Measurements from ENCODE around the gene RAMAC.
"Not testable (repeated sequence)": the region's sequence is repeated elsewhere in the genome, so short reads cannot be mapped to it uniquely, and the experiment has no call there.

The RAMAC gene

GRCh38 chr15:82985688-82986441 is at the start of gene RAMAC:
TSS of gene RAMAC (plus strand) at chr15:82986210. CDS start at chr15:82989019, 2,809 bp downstream.
- DNase-seq (ENCODE audit: low read depth in 2 of 3, low spot score in 2 of 3): peak; percentile 65 to 75 (median 66)

- DNase-seq (ENCODE audit: low read depth in 2 of 3, low spot score in 2 of 3): no peak
These were observed 48.9 kb upstream of the RAMAC start for GRCh38 chr15:82936966-82937711.

DNA sequence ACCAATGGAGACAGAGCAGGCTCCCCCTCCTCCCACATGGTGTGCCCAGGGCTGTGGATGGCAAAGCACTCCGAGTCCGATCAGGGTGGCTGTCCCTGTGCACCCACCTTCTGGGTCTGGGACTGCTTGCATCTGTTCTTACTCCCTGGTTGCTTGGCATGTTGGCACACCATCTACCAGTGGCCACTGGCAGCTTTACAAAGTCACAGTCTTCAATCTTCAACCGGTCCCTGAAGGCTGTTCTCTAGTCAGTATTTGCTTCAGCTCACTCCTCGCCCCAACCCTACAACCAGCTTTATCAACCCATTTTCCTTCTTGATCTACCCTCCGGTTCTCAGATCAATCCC is 48.3 kb upstream of the RAMAC start:
- DNase-seq (ENCODE audit: low read depth in 2 of 3, low spot score in 2 of 3): no peak

- not testable (repeated sequence) for DNase-seq (ENCODE audit: low read depth in 2 of 3, low spot score in 2 of 3)
These were observed 46.3 kb upstream of the RAMAC start for GRCh38 chr15:82939678-82940077.

GRCh38 chr15:82942691-82943090 is 43.3 kb upstream of the RAMAC start:
- no peak for DNase-seq (ENCODE audit: low read depth in 2 of 3, low spot score in 2 of 3)

DNA sequence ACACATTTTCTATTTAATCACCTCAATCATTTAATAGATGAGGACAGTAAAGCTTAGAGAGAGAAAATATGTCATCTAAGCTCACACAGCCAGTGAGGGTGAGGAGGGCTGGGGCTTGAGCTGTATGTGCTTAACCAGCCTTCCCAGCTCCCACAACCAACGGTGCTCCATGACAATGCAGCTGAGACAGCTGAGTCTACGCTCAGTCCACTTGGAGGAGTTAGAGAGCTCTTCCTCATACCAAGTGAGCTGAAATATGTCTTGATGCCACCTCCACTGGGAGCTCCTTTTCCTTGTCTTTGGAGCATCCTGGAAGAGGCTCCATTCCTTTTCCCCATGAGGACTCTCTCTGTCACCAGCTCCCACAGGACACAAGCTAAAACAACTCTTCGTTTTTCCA is 42.8 kb upstream of the RAMAC start:
- DNase-seq (ENCODE audit: low read depth in 2 of 3, low spot score in 2 of 3): no peak

- no peak for DNase-seq (ENCODE audit: low read depth in 2 of 3, low spot score in 2 of 3)
These were observed 42.0 kb upstream of the RAMAC start for GRCh38 chr15:82944056-82944455.

DNA sequence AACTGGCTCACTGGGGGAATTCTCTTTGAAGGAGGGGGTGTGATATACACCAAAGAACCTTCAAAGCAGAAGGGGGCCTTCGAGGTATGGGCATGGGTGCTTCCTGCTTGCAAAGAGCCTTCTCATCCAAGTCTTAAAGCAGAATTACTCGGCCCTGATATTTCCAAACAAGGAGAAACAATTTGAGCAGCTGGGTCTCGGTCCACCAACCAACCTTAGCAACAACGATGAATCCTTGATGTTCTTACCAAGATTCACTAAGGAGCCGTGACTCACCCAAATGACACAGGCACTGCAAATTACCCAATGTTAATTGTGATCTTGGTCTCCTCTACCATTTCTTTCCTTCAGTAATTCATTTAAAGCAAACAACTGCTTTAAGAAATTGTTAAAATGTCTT is 41.2 kb upstream of the RAMAC start:
- no peak for DNase-seq (ENCODE audit: low read depth in 2 of 3, low spot score in 2 of 3)

DNA sequence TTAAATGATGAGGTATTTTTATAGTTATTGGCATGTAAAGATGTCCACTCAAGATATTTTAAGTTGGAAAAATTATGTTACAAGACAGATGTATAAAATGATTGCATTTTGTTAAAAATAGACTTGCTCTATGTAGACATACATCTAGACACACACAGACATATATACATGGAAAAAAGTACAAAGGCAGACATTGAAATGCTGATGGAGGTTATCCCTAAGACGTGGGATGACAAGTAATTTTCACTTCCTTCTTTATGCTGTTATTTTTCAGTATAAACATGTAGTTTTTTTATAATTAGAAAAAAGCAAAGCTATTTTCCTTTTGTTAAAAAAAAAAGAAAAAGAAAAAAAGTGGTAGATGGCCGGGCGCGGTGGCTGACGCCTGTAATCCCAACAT is 40.7 kb upstream of the RAMAC start:
- no peak for DNase-seq (ENCODE audit: low read depth in 2 of 3, low spot score in 2 of 3)

- no peak for DNase-seq (ENCODE audit: low read depth in 2 of 3, low spot score in 2 of 3)
These were observed 39.8 kb upstream of the RAMAC start for GRCh38 chr15:82946155-82946701.

DNA sequence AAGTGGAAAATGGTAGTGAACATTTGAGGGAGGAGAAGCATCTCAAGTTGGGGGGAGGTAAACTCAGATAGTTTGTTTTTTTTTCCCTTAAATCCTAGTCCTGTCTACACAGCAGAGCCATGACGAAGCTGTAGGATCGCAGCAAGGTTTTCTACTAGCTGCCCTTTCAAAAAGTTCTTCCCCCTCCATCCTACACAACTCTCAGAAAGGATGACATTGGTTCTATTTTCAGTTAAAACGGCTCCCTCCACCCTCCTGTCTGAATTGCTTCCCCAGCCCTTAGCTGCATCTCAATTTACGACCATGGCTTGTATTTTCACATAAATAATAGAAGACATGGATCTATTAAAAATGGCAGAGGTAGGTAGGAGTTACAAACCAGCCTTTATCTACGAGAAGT is 35.7 kb upstream of the RAMAC start:
- no peak for DNase-seq (ENCODE audit: low read depth in 2 of 3, low spot score in 2 of 3)

GRCh38 chr15:82950746-82951370 is 35.2 kb upstream of the RAMAC start:
- no peak for DNase-seq (ENCODE audit: low read depth in 2 of 3, low spot score in 2 of 3)

DNA sequence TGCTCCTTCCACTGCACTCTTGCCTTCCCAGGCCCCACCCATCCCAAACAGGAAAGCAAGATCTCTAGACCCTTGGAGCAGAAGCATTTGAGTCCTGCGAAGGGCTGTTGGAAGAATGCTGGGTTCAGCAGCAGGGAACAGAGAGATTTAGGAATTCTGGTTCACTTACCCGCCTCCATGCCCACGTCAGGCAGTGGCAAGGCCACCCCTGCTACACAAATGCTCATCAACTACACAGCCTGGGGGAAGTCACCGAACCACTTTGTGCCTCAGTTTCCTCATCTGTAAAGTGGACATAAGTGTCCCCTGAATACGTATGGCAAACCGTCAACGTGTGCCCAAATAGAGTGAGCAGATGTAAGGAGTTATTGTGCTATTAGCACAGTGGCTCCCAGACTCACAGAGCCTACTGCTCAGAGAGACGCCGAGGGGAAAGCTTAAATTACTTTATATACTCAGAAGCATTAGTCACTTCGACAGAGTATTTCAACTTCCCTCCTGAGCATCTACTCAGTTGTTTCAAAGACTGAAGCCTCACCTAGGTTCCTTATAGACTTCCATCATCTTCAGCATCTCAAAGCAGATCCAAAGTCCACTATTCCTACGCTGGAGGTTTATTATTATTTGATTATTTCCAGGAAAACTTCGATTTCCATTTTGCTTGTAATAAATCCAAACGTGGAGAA is 34.4 kb upstream of the RAMAC start:
- DNase-seq (ENCODE audit: low read depth in 2 of 3, low spot score in 2 of 3): no peak

GRCh38 chr15:82952158-82953081 is 33.6 kb upstream of the RAMAC start, which contains the start of gene HOMER2:
TSS of gene HOMER2 (minus strand) at chr15:82952720. CDS start at chr15:82952535, 185 bp downstream.
- DNase-seq (ENCODE audit: low read depth in 2 of 3, low spot score in 2 of 3): no peak

GRCh38 chr15:82958638-82959037 is 27.4 kb upstream of the RAMAC start:
- DNase-seq (ENCODE audit: low read depth in 2 of 3, low spot score in 2 of 3): no peak

DNA sequence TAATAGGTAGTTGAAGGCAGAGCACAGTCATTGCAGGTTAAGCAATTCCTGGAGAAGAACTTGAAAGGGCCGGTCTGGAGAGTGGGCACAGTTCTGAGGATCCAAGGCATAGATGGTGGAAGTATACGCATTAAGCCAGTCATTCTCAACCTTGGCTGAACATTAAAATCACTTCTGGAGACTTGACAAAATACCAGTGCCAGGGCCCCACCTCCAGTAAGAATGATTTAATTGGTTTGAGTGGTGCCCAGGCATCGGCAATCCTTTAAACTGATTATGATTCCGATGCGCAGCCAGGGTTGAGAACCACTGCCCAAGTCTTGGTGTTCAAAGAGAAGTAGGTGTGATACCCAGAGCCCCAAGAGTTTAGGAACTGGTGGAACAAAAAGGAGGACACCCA is 26.6 kb upstream of the RAMAC start:
- DNase-seq (ENCODE audit: low read depth in 2 of 3, low spot score in 2 of 3): no peak

DNA sequence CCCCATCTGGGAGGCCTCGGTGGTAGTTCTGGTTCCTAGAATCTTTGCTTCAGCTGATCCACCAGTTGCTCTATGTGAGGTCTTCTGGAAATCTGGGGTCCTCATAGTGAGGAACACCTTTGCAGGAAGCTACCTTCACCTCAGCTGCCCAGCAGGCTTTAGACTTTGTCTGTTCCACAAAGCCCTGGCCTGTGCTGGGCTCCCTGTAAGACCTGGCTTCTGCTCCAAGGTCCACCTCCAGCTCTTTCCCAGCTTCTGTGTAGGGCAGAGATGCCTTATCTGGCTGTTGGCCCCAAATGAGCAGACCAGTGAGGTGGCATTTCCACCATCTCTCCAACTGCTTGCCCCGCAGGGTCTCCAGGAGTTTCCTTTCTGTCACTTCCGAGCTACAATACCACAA is 25.2 kb upstream of the RAMAC start:
- no peak for DNase-seq (ENCODE audit: low read depth in 2 of 3, low spot score in 2 of 3)

DNA sequence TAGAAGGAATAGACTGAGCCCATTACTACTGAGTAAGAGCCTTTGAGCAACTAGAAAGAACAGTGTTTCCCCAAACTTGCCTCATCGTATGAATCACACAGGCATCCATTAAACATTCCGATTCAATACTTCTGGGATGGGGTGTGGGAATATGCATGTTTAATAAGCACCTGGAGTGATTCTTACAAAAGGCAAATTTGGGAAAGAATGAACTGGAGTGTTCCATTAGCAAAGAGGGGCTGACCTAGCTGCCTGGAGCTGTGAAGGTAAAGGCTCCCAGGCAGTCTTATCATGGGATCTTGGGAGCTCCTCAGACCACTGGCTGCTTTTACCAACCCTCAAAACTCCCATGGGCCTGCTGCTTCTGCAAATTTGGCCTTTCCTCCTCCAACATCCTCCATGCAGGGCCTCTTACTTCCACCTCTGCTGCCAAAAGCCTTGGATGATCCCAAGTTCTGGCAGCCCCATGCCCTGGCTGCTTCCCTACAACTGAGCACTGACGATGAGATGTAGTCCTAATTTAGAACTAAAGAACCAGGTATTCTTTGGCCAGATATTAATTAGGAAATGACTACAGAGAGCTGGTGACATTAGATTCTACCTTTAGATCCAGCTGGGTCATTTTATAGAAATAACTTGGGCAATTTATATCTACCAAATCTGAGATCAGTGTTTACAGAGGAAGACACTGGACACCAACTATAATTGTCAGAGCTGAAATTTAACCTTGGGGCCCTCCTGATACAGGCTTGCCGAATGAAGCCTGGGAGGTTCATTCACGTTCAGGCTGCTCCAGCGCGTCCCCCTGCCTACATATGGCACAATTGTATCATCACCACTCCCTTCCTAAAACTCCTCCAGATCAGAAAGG is 22.3 kb upstream of the RAMAC start:
- no peak for DNase-seq (ENCODE audit: low read depth in 2 of 3, low spot score in 2 of 3)

GRCh38 chr15:82964890-82965289 is 21.1 kb upstream of the RAMAC start:
- DNase-seq (ENCODE audit: low read depth in 2 of 3, low spot score in 2 of 3): no peak

All from activated CD8-positive, alpha-beta memory T cell treated with anti-CD3 and anti-CD28 coated beads for 48 hours (primary cell).